Jurkat, Clone E6-1 (cell line): ENCODE results near the gene VMAC.

Experiments
- DNase-seq: peaks from one replicate; pipeline ENCODE4 v3.0.0-alpha.2; 2011; ENCODE audit warnings: low read depth, low spot score
- H3K4me3 ChIP-seq: 2 replicates; pipeline ENCODE4 v1.5.1; 2011; ENCODE audit warnings: mild to moderate bottlenecking, low read length, control low read depth, moderate library complexity

The VMAC gene

GRCh38 chr19:5940260-5941208 lies 35.9 kb downstream of the VMAC start:
- no peak for DNase-seq
- H3K4me3 ChIP-seq, result no peak overlapping the region

GRCh38 chr19:5941673-5942072 lies 37.0 kb downstream of the VMAC start:
- DNase-seq, result no peak
- no peak overlapping the region for H3K4me3 ChIP-seq

GRCh38 chr19:5943045-5943444 lies 38.4 kb downstream of the VMAC start:
- no peak for DNase-seq

GRCh38 chr19:5943623-5944022 lies 39.0 kb downstream of the VMAC start:
- H3K4me3 ChIP-seq, result no peak overlapping the region
- no peak for DNase-seq

More at GRCh38 chr19:5943045-5943444, 38.4 kb downstream of the VMAC start:
- no peak overlapping the region for H3K4me3 ChIP-seq

- H3K4me3 ChIP-seq, result no peak overlapping the region
- DNase-seq, result no peak
These were observed 42.8 kb downstream of the VMAC start for GRCh38 chr19:5947435-5947834.

GRCh38 chr19:5948752-5949564 lies 44.3 kb downstream of the VMAC start:
- H3K4me3 ChIP-seq, result no peak overlapping the region
- DNase-seq, result no peak

GRCh38 chr19:5949792-5950305 lies 45.2 kb downstream of the VMAC start:
- peak; percentile 84 for DNase-seq
- H3K4me3 ChIP-seq, result peak overlapping the region; percentile 11; the same call in 1 of the 2 replicates

GRCh38 chr19:5950741-5951140 lies 46.1 kb downstream of the VMAC start:
- DNase-seq, result peak; percentile 37
- no peak overlapping the region for H3K4me3 ChIP-seq

GRCh38 chr19:5951338-5951861 lies 46.7 kb downstream of the VMAC start:
- DNase-seq, result no peak
- H3K4me3 ChIP-seq, result no peak overlapping the region

- no peak overlapping the region for H3K4me3 ChIP-seq
- no peak for DNase-seq
These were observed 47.7 kb downstream of the VMAC start for GRCh38 chr19:5952193-5953029.

GRCh38 chr19:5953030-5953589 lies 48.4 kb downstream of the VMAC start:
- H3K4me3 ChIP-seq, result no peak overlapping the region
- no peak for DNase-seq

GRCh38 chr19:5953680-5954213 lies 49.1 kb downstream of the VMAC start:
- H3K4me3 ChIP-seq, result no peak overlapping the region
- no peak for DNase-seq

- DNase-seq, result no peak
- H3K4me3 ChIP-seq, result no peak overlapping the region
These were observed 49.6 kb downstream of the VMAC start for GRCh38 chr19:5954293-5954692.

GRCh38 chr19:5955636-5955935 lies 50.9 kb downstream of the VMAC start:
- H3K4me3 ChIP-seq, result no peak overlapping the region
- no peak for DNase-seq

- H3K4me3 ChIP-seq, result no peak overlapping the region
- DNase-seq, result no peak
These were observed 51.7 kb downstream of the VMAC start for GRCh38 chr19:5956323-5956722.

- no peak overlapping the region for H3K4me3 ChIP-seq
- no peak for DNase-seq
These were observed 52.1 kb downstream of the VMAC start for GRCh38 chr19:5956728-5957127.

- H3K4me3 ChIP-seq, result no peak overlapping the region
- DNase-seq, result no peak
These were observed 52.5 kb downstream of the VMAC start for GRCh38 chr19:5957170-5957569.

- H3K4me3 ChIP-seq, result no peak overlapping the region
- no peak for DNase-seq
These were observed 53.6 kb downstream of the VMAC start for GRCh38 chr19:5958074-5958850.
